Measurements from ENCODE around the gene PDLIM5. TPM values are rescaled to one million over a fixed set of nuclear protein-coding genes. Genes with fewer than 3 reads are reported as not detected.

Gene PDLIM5
- total RNA-seq, 1 experiment from 2014 or later, result 58.0 TPM

DNA sequence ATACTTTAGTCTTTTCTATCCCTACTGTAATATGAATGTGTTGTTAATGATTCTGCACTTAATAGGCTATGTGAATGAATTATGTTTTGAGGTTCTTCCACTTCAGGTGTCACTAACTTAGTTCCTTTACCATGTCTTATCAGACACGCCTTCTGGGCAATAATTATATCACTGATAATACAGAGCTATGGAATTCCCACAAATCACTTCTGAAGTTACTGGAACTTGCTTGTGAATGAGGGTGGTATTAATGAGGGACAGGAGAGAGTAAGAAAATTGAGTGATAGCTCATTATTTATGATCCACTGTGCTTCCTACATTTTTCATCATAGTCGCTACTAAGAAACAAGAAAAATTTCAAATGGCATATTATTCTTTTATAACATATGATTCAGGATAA is 130.0 kb downstream of the PDLIM5 start:
- Histone ChIP-seq H4K20me1 (ENCODE audit: control insufficient read depth, insufficient read depth, insufficient read length) (no peaks in the 10 kb centered on the region), H2BK12ac (ENCODE audit: insufficient read length, low read depth, low read length) (no peak overlapping the region), H3K9ac (ENCODE audit: extremely low read depth, insufficient read length, low read length) (no peak overlapping the region), H2BK20ac (ENCODE audit: low read depth, low read length, poor library complexity, severe bottlenecking) (no peak overlapping the region), H3T11ph (ENCODE audit: low read length) (no peak overlapping the region), H4K91ac (ENCODE audit: insufficient read length, low read depth, low read length) (no peak overlapping the region), H3K79me1 (ENCODE audit: insufficient read depth, low read depth, low read length, poor library complexity, severe bottlenecking) (no peaks in the 10 kb centered on the region), H4K5ac (ENCODE audit: insufficient read length, low read depth, low read length) (no peak overlapping the region), H3K4me2 (ENCODE audit: insufficient read depth, insufficient read length, low read length) (no peak overlapping the region), H3K4me1 (ENCODE audit: insufficient read depth, low read length) (no peaks in the 10 kb centered on the region), H3K27me3 (ENCODE audit: insufficient read depth, low read length) (no peaks in the 10 kb centered on the region), H2BK15ac (ENCODE audit: low read depth, low read length) (no peak overlapping the region), H3K14ac (ENCODE audit: insufficient read depth, low read length) (no peak overlapping the region), H3K18ac (ENCODE audit: insufficient read length, low read depth, low read length) (no peak overlapping the region), H3K79me2 (ENCODE audit: insufficient read depth, low read length) (no peaks in the 10 kb centered on the region), H2BK5ac (ENCODE audit: insufficient read length, low read length) (no peak overlapping the region), H3K23ac (ENCODE audit: insufficient read length, low read depth, low read length) (no peak overlapping the region), H2AFZ (ENCODE audit: low read length) (no peak overlapping the region), H3K9me3 (ENCODE audit: control insufficient read depth, low read depth, low read length) (no peaks in the 10 kb centered on the region), H3K56ac (ENCODE audit: insufficient read length, low read depth, low read length) (no peak overlapping the region), H2AK5ac (ENCODE audit: insufficient read length, low read length) (no peak overlapping the region), H2BK120ac (ENCODE audit: low read depth, low read length, poor library complexity, severe bottlenecking) (no peak overlapping the region), H4K8ac (replicated peaks; ENCODE audit: insufficient read length, low read depth, low read length) (no peak overlapping the region), H3K4ac (ENCODE audit: low read depth, low read length) (no peak overlapping the region), H3K23me2 (ENCODE audit: insufficient read length, low read depth, low read length, poor library complexity, severe bottlenecking) (no peaks in the 10 kb centered on the region), H3K27ac (ENCODE audit: insufficient read length, low read depth, low read length) (no peak overlapping the region)
- DNase-seq, result no peak
- Mint-ChIP-seq H3K9me3 (no peaks in the 10 kb centered on the region), H3K27me3 (ENCODE audit: low read depth) (no peaks in the 10 kb centered on the region), H3K4me1 (peaks cover 5 to 7% of the 10 kb centered on the region in 2 experiments; a peak in 3 of 4 replicates), H3K4me3 (no peak overlapping the region), H3K27ac (no peak overlapping the region), H3K36me3 (ENCODE audit: insufficient read depth in 1 of 3, low read depth in 3 of 3) (peaks cover 0 to 2% (median 0%) of the 10 kb centered on the region in 3 experiments; a peak in 2 of 7 replicates)
- no CpG with 5 or more reads among the region's 2 CpGs for WGBS (ENCODE audit: extremely low coverage, insufficient read length, low lambda C conversion rate)
- TF ChIP-seq CTCF (conservative IDR thresholded peaks at IDR 0.05), result no peak

Measured in H9 (cell line).